Adipose tissue (tissue), 3 donors: ENCODE measurements around the gene PAQR7. TPM values are rescaled to one million over a fixed set of nuclear protein-coding genes. Genes with fewer than 3 reads are reported as not detected.
"Not testable (repeated sequence)": the region's sequence is repeated elsewhere in the genome, so short reads cannot be mapped to it uniquely, and the experiment has no call there.

Experiments used
- H3K27ac ChIP-seq: one replicate; pipeline ENCODE4 v1.5.1; 2013; ENCODE audit warnings: low read depth, low read length
- WGBS, 3 donors: extraction: QIAGEN DNeasy Blood & Tissue Kit; methylation state at CpG; one replicate each; pipeline ENCODE4 v1.1.7; 2013; 5-methylcytosine and 5-hydroxymethylcytosine counted together
- polyA plus RNA-seq, 3 donors: library from polyadenylated mRNA; stranded (reverse); fragments of 200-250 nt; gene quantifications; one replicate each; pipeline ENCODE4 v1.2.3, GENCODE V29; 2013
- donor health status: healthy with polysubstance abuse.
- donor health status: Bipolar disorder and iron deficiency.
- donor health status: healthy.

PAQR7 gene
- polyA plus RNA-seq, 3 donors, result 2.5 to 3.5 (median 2.9) TPM

DNA sequence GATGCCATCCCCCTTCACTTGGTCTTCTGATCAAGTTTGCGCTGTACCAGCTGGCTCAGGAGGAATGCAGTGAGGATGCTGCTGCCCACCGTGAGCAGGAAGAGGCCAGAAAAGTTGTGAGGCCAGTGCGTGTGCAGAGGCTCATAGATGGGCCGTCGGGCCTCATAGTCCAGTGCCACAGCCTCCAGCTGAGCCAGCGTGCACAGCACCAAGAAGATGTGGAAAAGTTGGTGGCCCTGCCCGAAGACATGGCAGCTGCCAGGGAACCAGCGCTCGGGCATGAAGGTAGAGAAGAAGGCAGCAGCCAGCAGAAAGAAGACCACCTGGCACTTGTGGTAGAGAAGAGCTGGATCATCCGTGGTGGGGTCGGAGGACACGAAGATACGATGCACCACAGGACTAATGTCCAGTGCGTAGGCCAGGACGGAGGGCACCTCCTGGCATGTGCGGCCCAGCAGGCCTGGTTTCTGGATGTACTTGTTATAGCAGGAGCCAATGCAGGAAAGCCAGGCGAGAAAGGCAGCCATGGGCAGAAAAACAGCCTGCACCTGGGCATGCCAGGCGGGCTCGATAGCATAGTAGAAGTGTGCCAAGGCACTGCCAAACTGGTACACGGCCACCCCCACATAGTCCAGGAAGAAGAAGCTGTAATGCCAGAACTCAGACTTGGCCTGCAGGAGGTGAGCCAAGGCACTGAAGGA lies 12.6 kb downstream of the PAQR7 start:
- H3K27ac ChIP-seq, result no peak overlapping the region
- 82 to 95% (median 93%) methylated on average over 20 of the region's 20 CpGs for WGBS, 3 donors

DNA sequence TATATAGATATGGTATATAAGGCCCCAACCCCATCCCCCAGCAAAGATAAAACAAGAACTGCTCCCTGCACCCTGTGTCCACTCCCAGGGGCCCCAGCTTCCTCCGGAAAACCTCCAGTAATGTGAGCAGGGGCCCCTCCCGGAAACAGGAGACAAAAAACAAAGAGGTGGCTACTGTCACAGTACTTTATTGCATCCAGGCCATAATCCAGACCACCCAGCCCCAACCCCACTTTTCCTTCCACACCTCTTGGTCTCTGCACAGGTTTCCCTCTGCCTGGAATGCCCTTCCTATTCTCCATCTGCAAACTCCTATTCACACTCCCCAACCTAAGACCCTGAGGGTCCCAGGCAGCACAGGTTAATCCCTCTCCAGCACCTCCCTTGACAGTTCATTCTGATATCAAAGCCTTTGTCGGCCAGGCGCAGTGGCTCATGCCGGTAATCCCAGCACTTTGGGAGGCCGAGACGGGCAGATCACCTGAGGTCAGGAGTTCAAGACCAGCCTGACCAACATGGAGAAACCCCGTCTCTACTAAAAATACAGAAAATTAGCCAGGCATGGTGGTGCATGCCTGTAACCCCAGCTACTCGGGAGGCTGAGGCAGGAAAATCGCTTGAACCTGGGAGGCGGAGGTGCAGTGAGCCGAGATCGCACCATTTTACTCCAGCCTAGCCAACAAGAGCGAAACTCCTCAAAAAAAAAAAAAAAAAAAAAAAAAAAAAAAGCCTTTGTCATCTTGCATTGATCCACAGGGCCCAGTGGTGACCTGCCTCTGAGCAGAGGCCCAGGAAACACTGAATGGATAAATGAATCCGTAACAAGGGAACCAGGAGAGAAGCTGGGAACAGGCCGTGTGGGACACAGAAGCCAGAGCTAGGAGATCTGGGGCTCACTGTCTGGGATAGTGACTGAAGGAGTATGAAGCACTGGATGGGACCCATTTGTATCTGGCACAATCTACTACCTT lies 13.9 kb downstream of the PAQR7 start:
- H3K27ac ChIP-seq, result no peak overlapping the region
- 59 to 76% (median 66%) methylated on average over 16 of the region's 16 CpGs for WGBS, 3 donors

DNA sequence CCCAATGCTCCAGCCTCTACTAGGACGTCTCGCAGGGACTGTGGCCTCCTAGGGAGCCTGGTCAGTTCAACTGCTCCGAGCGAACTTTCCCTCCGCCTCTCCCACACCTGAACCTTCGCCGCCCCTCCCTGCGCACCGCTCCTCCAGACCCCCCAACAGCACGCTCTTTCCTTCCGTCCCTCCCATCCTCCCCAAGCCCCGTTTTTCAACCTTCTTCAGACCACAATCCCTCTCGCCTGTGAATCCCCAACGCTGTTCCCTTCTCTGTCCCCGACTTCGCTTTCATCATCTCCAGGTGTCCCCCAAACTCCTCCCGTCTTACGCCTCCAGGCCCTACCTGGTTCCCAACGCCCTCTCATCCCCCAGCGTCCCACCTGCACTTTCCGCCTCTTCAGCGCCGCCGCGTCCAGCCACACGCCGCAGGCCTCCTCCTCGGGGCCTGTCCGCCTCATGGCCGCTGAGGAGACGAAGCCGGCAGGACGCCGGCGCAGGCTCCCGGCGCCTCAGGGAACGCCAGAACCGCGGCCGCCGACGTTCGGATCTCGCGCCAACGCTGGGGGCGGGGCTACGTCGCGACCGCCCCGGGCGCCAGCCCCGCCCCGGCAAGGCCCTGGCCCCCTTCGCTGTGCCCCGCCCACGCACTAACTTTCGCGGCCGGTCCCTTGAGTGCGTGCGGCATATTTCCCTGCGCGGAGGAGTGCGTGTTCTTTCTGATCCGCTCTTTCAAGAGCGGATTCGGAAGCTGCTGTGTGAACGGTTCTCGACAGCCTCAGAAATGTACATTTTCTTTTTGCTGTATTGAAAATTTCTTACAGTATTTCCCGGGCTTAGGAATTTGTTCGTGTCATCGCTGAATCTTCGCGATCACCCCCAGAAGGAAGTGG lies 16.4 kb downstream of the PAQR7 start, which contains the start of gene AUNIP:
Gene AUNIP, minus strand, starts transcription at position 552 of the 884 bp plus-strand sequence. Its CDS starts 100 bp downstream, at position 452.
- H3K27ac ChIP-seq, result no peak within 1 kb of the TSS
- WGBS, 3 donors, result 1 to 3% (median 2%) methylated on average over 77 of the region's 77 CpGs

DNA sequence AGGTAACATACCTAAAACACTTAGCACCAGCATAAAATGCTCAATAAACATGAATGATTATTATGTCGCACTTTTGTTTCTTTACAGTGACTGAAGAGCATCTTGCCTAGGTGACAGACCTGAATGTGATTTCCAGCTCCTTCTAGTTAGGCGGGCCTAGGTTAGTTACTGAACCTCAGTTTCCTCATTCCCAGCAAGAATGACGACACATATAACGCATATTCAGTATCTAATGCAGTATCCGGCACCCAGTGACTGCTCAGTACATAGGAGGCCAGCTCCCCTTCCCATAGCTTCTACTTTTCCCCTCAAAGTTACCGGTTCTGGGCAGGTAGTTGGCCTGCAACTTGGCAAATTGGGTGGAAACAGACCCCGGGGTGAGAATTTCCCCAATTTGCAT lies 17.0 kb downstream of the PAQR7 start:
- H3K27ac ChIP-seq, result no peak overlapping the region
- WGBS, 3 donors, result 37 to 53% (median 50%) methylated on average over 7 of the region's 7 CpGs

DNA sequence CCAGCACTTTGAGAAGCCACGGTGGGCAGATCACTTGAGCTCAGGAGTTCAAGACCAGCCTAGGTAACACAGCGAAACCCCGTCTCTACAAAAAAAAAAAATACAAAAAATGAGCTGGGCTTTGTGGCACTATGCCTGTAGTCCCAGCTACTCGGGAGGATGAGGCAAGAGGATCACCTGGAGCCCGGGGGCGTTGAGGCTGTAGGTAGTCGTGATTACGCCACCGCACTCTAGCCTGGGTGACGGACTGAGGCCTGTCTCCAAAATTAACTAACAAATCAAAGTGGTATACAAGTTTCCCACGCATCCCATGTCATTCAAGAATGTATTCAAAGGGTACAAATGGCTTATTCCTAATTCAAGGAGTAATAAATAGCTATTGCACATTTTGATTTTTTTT lies 18.7 kb downstream of the PAQR7 start:
- 88 to 91% (median 91%) methylated on average over 11 of the region's 11 CpGs for WGBS, 3 donors

DNA sequence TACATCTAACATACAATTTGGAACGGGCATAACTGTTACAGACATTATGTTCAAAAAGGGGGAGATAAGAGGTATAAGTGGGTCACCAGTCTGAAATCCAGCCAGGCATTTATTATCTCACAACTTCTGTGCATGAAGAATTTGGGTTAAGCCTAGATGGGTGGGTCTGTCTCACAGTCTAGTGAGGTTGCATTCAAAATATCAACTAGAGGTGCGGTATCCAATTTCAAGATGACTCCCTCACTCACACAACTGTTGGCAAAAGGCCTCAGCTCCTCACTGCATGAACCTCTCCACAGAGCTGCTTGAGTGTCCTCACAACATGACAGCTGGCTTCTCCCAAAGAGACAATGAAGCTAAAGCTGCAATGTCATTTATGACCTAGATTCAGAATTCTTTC lies 21.0 kb downstream of the PAQR7 start:
- H3K27ac ChIP-seq, result no peak overlapping the region
- 87 to 95% (median 91%) methylated on average over 2 of the region's 2 CpGs for WGBS, 3 donors

More for the DNA sequence above, 18.7 kb downstream of the PAQR7 start:
- no peak overlapping the region for H3K27ac ChIP-seq

DNA sequence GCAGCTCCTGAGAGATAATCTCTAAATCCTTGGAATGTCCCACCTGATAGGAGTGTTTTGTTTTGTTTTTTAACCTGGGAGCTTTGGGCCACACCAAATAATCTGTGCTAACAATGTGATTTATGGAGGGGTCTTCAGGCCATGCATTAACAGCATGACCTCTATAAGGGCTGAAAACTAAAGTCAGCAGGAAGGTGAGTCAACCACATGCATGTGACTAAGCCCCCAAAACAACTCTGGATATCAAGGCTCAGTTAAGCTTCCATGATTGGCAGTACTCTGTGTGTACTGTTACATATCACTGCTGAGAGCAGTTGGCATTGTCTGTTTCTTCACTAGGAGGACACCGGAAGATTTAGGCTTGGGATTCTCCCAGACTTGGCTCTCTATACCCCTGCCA lies 27.0 kb downstream of the PAQR7 start:
- H3K27ac ChIP-seq, result no peak overlapping the region
- WGBS, 3 donors, result 75 to 83% (median 79%) methylated on average over 1 of the region's 1 CpG

DNA sequence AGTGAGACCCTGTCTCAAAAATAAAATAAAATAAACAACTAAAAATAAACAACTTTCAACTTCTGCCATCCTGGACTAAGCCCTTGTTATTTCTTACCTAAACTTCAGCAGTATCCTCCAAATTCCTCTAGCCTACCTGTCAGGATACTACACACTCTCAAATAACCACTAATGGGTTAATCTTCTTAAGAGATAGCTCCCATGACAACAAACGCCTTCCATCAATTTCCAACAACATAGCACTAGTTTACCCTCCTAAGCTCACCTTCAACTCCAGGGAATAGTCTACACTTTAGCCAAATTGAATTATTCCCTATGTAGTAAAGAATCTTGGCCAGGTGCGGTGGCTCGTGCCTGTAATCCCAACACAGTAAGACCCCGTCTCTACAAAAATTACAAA lies 27.6 kb downstream of the PAQR7 start:
- WGBS, 3 donors, result 64 to 81% (median 81%) methylated on average over 4 of the region's 4 CpGs
- no peak overlapping the region for H3K27ac ChIP-seq

DNA sequence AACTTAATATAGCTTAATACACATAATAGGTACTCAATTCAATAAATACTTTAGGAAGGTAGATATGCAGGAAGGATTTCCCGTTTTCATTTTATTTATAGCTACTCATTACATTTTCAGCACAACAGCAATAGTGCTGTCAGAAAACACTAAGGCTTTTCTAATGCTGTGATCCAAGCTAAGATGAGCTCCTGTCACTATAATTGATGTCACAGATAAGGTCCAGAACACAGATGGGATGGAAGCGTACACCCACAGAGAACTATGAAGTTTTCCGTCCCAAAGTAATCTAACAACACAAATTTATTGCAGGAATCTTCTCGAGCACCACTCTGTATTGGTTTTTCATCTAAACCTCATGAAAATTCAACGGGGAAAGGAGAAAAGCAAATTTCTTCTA lies 29.8 kb downstream of the PAQR7 start:
- 80 to 83% (median 80%) methylated on average over 5 of the region's 5 CpGs for WGBS, 3 donors
- no peak overlapping the region for H3K27ac ChIP-seq

DNA sequence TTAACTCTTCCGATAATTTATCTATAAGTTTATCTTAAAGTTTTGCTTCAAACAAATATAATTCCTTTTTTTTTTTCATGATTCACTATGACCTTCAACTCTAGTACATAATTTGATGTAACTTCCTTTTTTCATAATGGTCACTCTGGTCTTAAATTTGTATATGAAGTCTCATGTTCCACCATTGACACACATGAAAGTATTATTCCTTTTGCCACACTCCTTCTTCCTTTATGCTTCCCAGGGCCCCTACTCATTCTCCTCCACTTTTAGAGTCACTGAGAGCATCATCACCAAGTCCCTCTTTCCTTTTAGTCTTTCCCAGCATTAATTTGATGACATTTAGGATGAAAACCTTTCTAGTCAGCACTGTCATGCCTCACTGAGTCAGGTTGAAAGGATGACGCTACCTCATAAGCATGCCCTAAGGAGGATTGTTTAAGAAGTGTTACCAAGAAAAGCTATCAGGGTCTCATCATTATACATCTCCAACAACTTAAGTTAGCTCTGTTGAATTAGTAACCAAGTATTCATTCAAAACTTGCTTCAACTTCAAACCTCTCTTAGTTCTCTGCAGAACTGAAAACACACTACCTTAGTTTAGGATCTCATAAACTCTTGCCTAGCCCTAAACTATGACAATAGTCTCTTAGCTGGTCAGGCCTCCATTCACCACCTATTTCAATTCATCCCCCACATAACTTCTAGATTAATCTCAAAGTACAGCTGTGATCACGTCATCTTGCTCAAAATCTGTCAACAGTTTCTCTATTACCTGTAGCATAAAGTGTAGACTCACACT lies 30.8 kb downstream of the PAQR7 start:
- 91 to 95% (median 92%) methylated on average over 3 of the region's 3 CpGs for WGBS, 3 donors
- H3K27ac ChIP-seq, result no peak overlapping the region

DNA sequence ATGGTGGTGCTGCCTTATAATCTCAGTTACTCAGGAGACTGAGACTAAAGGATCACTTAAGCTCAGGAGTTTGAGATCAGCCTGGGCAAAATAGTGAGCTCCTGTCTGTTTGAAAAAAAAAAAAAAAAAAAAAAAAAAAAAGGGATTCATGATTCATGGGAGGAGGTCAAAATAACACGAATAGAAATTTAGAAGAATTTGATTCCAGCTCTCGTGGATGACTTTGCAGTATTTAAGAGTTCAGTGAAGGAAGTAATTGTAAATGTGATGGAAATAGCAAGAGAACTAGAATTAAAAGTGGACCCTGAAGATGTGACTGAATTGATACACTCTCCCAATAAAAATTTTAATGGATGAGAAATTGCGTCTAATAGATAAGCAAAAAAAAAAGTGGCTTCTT lies 32.0 kb downstream of the PAQR7 start:
- 79 to 90% (median 79%) methylated on average over 3 of the region's 3 CpGs for WGBS, 3 donors
- H3K27ac ChIP-seq, result no peak overlapping the region

DNA sequence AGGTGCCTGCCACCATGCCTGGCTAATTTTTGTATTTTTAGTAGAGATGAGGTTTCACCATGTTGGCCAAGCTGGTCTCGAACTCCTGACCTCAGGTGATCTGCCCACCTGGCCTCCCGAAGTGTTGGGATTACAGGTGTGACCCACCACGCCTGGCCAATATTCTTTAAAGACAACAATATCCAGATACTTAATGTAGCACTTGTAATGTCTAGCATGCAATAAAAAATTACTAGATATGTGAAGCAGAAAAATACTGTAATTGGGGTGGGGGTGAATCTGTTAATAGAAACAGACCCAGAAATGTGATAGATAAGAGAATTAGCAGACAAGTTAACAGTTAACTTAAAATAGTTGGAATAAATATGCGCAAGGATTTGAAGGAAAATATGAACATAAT lies 35.7 kb downstream of the PAQR7 start:
- not testable (repeated sequence) for H3K27ac ChIP-seq
- 97 to 98% (median 97%) methylated on average over 4 of the region's 4 CpGs for WGBS, 3 donors

DNA sequence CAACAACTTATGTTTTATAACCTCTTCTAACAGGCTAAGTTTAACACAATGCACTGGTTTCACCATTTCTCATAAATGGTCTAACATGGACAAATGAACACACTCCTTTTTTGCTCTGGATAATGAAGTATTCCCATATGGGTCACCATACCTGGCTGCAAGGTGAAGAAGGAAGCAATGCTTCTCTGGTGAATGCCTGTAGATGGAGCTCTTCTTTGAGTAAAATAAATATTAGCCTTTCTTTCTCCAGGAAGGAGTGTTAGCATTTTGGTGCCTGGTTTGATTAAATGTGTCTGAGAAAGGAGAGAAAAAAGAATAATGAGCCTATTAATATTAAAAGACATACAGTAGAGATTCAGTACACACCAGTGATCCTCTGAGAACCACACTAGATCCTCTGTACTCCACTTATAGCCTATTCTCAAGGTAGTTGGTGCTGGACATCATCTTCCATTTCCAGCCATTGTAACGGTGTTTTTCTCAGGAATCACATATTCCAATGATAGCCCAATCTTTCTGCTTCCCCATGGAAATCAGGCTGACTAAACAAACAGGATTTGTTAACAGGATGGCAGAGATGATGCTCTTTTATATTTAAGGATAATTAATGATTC lies 38.1 kb downstream of the PAQR7 start:
- no peak overlapping the region for H3K27ac ChIP-seq
- WGBS, 3 donors, result 67 to 80% (median 71%) methylated on average over 1 of the region's 1 CpG

DNA sequence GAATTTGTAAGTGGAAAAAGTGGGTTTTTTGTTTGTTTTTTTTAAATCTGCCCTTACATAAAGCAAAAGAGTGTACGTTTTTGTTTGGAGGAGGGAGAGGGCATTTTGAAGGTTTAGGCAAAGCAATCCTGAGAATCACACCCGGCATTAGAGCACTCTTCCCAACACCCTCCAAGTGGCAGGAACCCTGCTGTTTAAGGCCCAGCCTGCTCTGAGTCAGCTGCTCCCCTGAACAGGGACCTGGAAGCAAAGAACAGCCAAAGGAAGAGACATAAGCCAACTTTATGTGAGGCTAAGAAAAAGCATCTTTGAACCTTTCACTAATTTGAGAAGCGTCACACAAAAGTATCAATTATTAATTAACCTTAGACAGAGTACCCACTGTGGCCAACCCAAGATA lies 38.8 kb downstream of the PAQR7 start:
- 71 to 79% (median 74%) methylated on average over 3 of the region's 3 CpGs for WGBS, 3 donors
- no peak overlapping the region for H3K27ac ChIP-seq

DNA sequence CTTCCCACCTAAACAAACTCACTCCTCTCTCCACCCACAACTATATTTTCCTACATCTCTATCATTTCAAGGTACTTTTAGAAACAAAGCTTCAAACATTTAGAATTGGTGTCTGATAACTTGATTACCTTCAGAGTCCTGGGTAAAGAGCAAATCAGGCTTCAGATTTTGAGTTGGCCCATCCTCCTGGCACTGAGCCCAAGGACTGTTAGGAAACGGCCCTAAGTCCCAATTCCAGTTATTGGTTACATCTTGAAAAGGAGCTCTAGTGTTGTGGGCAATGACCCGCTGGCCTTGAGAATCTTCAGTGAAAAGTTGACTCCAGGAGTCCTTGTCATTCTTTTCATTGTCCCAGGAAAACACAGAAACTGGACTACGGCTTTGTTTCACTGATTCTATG lies 40.6 kb downstream of the PAQR7 start:
- WGBS, 3 donors, result 59 to 68% (median 62%) methylated on average over 3 of the region's 3 CpGs
- H3K27ac ChIP-seq, result no peak overlapping the region

DNA sequence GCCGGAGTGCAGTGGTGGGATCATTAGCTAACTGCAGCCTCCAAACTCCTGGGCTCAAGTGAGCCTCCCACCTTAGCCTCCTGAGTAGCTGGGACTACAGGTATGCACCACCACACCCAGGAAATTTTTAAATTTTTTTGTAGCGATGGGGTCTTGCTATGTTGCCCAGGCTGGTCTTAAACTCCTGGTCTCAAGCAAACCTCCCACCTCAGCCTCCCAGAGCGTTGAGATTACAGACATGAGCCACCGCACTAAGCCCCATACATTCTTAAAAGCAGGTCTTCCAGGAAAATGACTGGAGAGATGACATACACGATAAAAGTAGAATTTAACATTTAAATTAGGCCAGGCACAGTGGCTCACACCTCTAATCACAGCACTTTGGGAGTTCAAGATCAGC lies 42.4 kb downstream of the PAQR7 start:
- no peak overlapping the region for H3K27ac ChIP-seq
- WGBS, 3 donors, result 93 to 96% (median 96%) methylated on average over 5 of the region's 5 CpGs

DNA sequence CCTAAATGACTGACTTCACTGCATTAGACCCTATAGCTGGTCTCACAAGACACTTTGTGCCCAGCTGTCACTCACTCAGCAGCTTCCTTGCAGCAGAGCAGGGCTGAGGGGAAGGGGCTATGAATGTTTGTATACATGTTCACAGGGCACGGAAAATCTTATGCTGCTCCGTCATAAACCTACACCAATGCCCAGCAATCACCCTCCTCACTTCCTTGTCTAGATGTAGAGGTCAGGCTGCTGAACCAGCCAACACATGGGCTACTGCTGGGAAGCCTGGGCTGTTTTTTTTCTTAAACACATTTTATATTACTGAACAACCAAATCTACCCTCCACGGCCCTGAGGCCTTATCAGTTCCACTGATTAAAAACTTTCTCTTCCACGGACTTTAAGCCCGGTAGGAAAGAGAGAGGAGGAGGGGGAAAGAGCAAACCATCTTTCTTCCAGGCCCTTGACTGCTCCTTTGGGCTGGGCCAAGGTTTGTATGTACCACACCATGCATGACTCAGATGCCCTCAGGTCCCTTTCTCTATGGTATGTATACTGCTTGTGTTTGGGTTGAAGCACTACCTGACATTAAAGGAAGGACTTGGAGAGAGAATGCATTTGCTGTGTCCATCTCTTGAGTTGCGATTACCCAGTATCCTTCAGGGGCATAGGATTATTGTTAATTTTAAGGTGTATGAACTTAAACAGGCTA lies 43.0 kb downstream of the PAQR7 start:
- WGBS, 3 donors, result 31 to 85% (median 84%) methylated on average over 6 of the region's 6 CpGs
- H3K27ac ChIP-seq, result no peak overlapping the region
